PC-9 (cell line): ENCODE data around the gene FAM43A. TPM values are rescaled to one million over a fixed set of nuclear protein-coding genes. Genes with fewer than 3 reads are reported as not detected.

Experiments used
- BruUV-seq: library from RNA; stranded (reverse); fragments of 400-500 nt; replicated peaks from 2 replicates; lab custom pipeline; 2021; lab: Mats Ljungman, UMichigan
- CTCF ChIA-PET: fragments of 300-600 bp; sonication (Branson Sonifier 250); formaldehyde crosslinking; loops from one replicate; lab custom pipeline; 2022; ENCODE audit warnings: antibody characterized with exemption; lab: Charles Lee
- POLR2A ChIA-PET: fragments of 300-600 bp; sonication (Branson Sonifier 250); formaldehyde crosslinking; loops from one replicate; lab custom pipeline; 2022; ENCODE audit warnings: antibody characterized with exemption; ENCODE audit not compliant: unreplicated experiment; lab: Charles Lee
- DNase-seq, 2 experiments: peaks; one replicate each; pipeline versions ENCODE4 v3.0.0 to v3.0.0-alpha.2; 2015 to 2022; ENCODE audit warnings: mixed read lengths in 1 of 2
- H2AFZ ChIP-seq: fragments of 200-600 bp; sonication (generic); 2 replicates; pipeline ENCODE4 v1.8.1; 2017; ENCODE audit warnings: antibody characterized with exemption
- H3F3A ChIP-seq: fragments of 200-600 bp; sonication (generic); 2 replicates; pipeline ENCODE4 v1.8.1; 2017; ENCODE audit warnings: antibody characterized with exemption, mild to moderate bottlenecking, low read depth; ENCODE audit not compliant: insufficient read depth
- H3K27ac ChIP-seq: fragments of 200-600 bp; sonication (generic); 2 replicates; pipeline ENCODE4 v1.6.1; 2016; ENCODE audit warnings: mixed run types
- H3K27me3 ChIP-seq: fragments of 200-600 bp; sonication (generic); 2 replicates; pipeline ENCODE4 v1.6.1; 2016; ENCODE audit warnings: low read depth, mixed run types; ENCODE audit not compliant: insufficient read depth
- H3K36me3 ChIP-seq: fragments of 200-600 bp; sonication (generic); 2 replicates; pipeline ENCODE4 v1.6.1; 2016; ENCODE audit warnings: low read depth, mixed run types
- H3K4me1 ChIP-seq: fragments of 200-600 bp; sonication (generic); replicated peaks from 2 replicates; pipeline ENCODE4 v1.6.1; 2016; ENCODE audit warnings: mixed run types; ENCODE audit not compliant: insufficient read depth
- H3K4me2 ChIP-seq: fragments of 200-600 bp; sonication (generic); 2 replicates; pipeline ENCODE4 v1.6.1; 2017; ENCODE audit warnings: mixed run types
- H3K4me3 ChIP-seq: fragments of 200-600 bp; sonication (generic); 2 replicates; pipeline ENCODE4 v1.6.1; 2016; ENCODE audit warnings: mixed run types
- H3K79me2 ChIP-seq: fragments of 200-600 bp; sonication (generic); 2 replicates; pipeline ENCODE4 v1.6.1; 2017; ENCODE audit warnings: low read depth, mixed run types
- H3K9me2 ChIP-seq: fragments of 200-600 bp; sonication (generic); 2 replicates; pipeline ENCODE4 v1.8.1; 2017; ENCODE audit warnings: mild to moderate bottlenecking; ENCODE audit not compliant: insufficient read depth
- H3K9me3 ChIP-seq: fragments of 200-600 bp; sonication (generic); 2 replicates; pipeline ENCODE4 v1.8.1; 2016; ENCODE audit warnings: low read depth; ENCODE audit not compliant: insufficient read depth
- H4K20me1 ChIP-seq: fragments of 200-600 bp; sonication (generic); 2 replicates; pipeline ENCODE4 v1.8.1; 2017; ENCODE audit not compliant: insufficient read depth
- EZH2 ChIP-seq: fragments of 200-600 bp; sonication (generic); IDR thresholded peaks from 2 replicates; pipeline ENCODE4 v1.8.0; 2017; ENCODE audit warnings: antibody characterized with exemption, low read depth
- intact Hi-C: fragments of 100-400 bp; cut with micrococcal nuclease; formaldehyde crosslinking; loops from one replicate; pipeline ENCODE4 v1.10.0; 2022; ENCODE audit not compliant: unreplicated experiment
- total RNA-seq: library from RNA; stranded (reverse); gene quantifications from 2 replicates; pipeline ENCODE4 v1.2.3, GENCODE V29; 2021
- TF ChIP-seq, protein P1 (sequence below): fragments of 200-600 bp; sonication (generic); conservative IDR thresholded peaks from 2 replicates; pipeline ENCODE4 v1.6.1; 2017; ENCODE audit warnings: mixed run types, antibody characterized with exemption, mild to moderate bottlenecking, moderate library complexity

The FAM43A gene
- total RNA-seq, 1 experiment from 2014 or later = 8.8 TPM

DNA sequence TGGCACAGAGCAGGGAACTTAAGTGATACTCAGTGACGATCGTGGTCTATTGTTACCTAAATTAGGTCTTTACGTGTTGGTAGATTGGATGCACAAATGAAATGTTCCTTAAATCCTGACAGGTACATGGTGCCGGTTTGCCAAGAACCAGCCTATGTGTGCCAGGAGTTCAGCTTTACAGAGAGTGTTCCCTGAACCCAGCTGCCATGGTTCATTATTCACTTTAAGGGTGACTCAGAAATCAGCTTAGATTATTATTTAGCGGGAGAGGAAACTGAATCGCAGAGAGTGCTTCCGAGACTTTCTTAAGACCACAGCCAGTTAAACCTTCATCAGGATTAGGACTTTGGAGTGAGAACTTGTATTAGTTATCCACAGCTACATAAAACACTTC, 21.5 kb downstream of the FAM43A start:
- peak in 1 of 2 experiments; percentile 32 for DNase-seq
- TF ChIP-seq EZH2 = no peak
- TF ChIP-seq, protein P1, sequence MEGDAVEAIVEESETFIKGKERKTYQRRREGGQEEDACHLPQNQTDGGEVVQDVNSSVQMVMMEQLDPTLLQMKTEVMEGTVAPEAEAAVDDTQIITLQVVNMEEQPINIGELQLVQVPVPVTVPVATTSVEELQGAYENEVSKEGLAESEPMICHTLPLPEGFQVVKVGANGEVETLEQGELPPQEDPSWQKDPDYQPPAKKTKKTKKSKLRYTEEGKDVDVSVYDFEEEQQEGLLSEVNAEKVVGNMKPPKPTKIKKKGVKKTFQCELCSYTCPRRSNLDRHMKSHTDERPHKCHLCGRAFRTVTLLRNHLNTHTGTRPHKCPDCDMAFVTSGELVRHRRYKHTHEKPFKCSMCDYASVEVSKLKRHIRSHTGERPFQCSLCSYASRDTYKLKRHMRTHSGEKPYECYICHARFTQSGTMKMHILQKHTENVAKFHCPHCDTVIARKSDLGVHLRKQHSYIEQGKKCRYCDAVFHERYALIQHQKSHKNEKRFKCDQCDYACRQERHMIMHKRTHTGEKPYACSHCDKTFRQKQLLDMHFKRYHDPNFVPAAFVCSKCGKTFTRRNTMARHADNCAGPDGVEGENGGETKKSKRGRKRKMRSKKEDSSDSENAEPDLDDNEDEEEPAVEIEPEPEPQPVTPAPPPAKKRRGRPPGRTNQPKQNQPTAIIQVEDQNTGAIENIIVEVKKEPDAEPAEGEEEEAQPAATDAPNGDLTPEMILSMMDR = no peak
- Histone ChIP-seq H2AFZ (no peak overlapping the region), H4K20me1 (no peaks in the 10 kb centered on the region), H3F3A (peaks cover 13% of the 10 kb centered on the region), H3K79me2 (no peaks in the 10 kb centered on the region), H3K9me2 (no peaks in the 10 kb centered on the region), H3K36me3 (no peaks in the 10 kb centered on the region), H3K4me2 (no peak overlapping the region), H3K4me1 (peaks cover 19% of the 10 kb centered on the region), H3K27ac (no peak overlapping the region), H3K27me3 (no peaks in the 10 kb centered on the region), H3K9me3 (no peaks in the 10 kb centered on the region), H3K4me3 (no peak overlapping the region)
- no TSS peak for BruUV-seq
- POLR2A ChIA-PET = no interaction called here
- CTCF ChIA-PET = interaction anchor here (0.6 kb wide), 1 partner anchor 24 kb away, joined by 6 read pairs; no protein-coding TSS in a partner anchor
- intact Hi-C loops = no loop called here

- BruUV-seq = no TSS peak
Measured at GRCh38 chr3:194711286-194711685, 25.6 kb downstream of the FAM43A start.

DNA sequence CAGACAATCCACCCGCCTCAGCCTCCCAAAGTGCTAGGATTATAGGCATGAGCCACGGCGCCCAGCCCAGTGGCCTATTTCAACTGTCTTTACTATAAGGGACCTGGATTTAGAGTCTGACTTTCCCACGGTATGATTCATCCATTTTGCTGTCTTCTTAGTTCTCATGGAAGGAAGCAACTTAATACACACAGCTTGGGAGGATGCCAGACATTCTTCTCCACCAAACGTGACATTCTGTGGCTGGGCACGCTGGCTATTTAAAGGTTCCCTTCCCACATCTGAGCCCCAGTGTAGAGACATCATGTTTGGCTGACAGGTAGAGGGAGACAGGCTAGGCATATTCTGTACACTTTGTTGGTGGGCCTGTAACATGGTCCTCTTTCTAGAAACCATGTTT, 26.2 kb downstream of the FAM43A start:
- H3K4me2 ChIP-seq = peak overlapping the region; percentile 31
- no peaks in the 10 kb centered on the region for H3K36me3 ChIP-seq
- POLR2A ChIA-PET = interaction anchor here (0.6 kb wide), 1 partner anchor 85 kb away, joined by 25 read pairs; no protein-coding TSS in a partner anchor
- no peaks in the 10 kb centered on the region for H3K9me2 ChIP-seq
- H3K4me3 ChIP-seq = no peak overlapping the region
- no peak overlapping the region for H2AFZ ChIP-seq
- no peaks in the 10 kb centered on the region for H3K9me3 ChIP-seq
- no peaks in the 10 kb centered on the region for H3K79me2 ChIP-seq
- H3K4me1 ChIP-seq = peaks cover 47% of the 10 kb centered on the region
- CTCF ChIA-PET = no interaction called here
- intact Hi-C loops = no loop called here
- DNase-seq = peak; percentile 89 to 99
- H4K20me1 ChIP-seq = no peaks in the 10 kb centered on the region
- TF ChIP-seq, protein P1 = no peak
- no peak for TF ChIP-seq EZH2
- BruUV-seq = no TSS peak
- H3F3A ChIP-seq = peaks cover 48% of the 10 kb centered on the region
- peak overlapping the region; percentile 54 for H3K27ac ChIP-seq
- H3K27me3 ChIP-seq = no peaks in the 10 kb centered on the region

More at GRCh38 chr3:194711286-194711685, 25.6 kb downstream of the FAM43A start:
- no peaks in the 10 kb centered on the region for H4K20me1 ChIP-seq
- peak overlapping the region; percentile 31 for H3K4me2 ChIP-seq
- H3K9me3 ChIP-seq = no peaks in the 10 kb centered on the region
- ChIA-PET CTCF (no interaction called here), POLR2A (interaction anchor here (0.6 kb wide), 1 partner anchor 84 kb away, joined by 25 read pairs; no protein-coding TSS in a partner anchor)
- H3K79me2 ChIP-seq = no peaks in the 10 kb centered on the region
- H3F3A ChIP-seq = peaks cover 46% of the 10 kb centered on the region
- H3K4me1 ChIP-seq = peaks cover 47% of the 10 kb centered on the region
- no peak for DNase-seq
- TF ChIP-seq, protein P1 = no peak
- no peak for TF ChIP-seq EZH2
- no peak overlapping the region for H2AFZ ChIP-seq
- H3K27ac ChIP-seq = peak overlapping the region; percentile 54
- H3K4me3 ChIP-seq = no peak overlapping the region
- H3K27me3 ChIP-seq = no peaks in the 10 kb centered on the region
- no peaks in the 10 kb centered on the region for H3K9me2 ChIP-seq
- intact Hi-C loops = no loop called here
- H3K36me3 ChIP-seq = no peaks in the 10 kb centered on the region
